ENCODE results near the gene FCAMR. TPM values are rescaled to one million over a fixed set of nuclear protein-coding genes. Genes with fewer than 3 reads are reported as not detected.

The FCAMR gene
- total and polyA plus RNA-seq, 2 experiments from 2014 or later = not detected

DNA sequence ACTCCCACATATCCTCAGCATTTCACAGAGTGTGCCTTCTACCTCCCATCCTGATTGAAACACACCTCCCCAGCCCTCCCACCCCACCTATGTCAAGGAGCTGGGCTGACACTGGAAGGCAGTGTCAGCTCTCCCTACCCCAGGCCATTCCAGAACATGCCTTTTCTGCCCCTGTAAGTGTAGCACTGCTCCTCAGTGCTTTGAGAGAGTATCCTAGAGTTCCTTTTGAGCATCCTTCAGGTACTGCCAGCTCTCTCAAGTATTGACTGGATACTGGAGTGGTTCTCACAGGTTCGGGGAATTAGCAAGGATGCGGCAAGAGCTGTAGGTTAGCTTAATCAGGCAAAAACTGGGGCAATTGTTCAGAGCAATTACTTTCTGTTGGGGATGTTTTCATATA lies 40.5 kb upstream of the FCAMR start:
- H3K4me2 ChIP-seq (ENCODE audit: unreplicated experiment) = no peak overlapping the region
- no peaks in the 10 kb centered on the region for H3K36me3 ChIP-seq (ENCODE audit: low read depth)
- H3F3A ChIP-seq (ENCODE audit: insufficient read depth) = peaks cover 16% of the 10 kb centered on the region
- H3K9me3 ChIP-seq (ENCODE audit: low read depth) = no peaks in the 10 kb centered on the region
- WGBS, 2 experiments (ENCODE audit: low coverage in 1 of 2, low lambda C conversion rate in 2 of 2, missing lambda C conversion rate in 2 of 2) = 96 to 97% methylated on average over 2 of the region's 2 CpGs
- H4K20me1 ChIP-seq (ENCODE audit: insufficient read depth) = no peaks in the 10 kb centered on the region
- TF ChIP-seq EZH2phosphoT487 (IDR thresholded peaks at IDR 0.05; ENCODE audit: insufficient read depth, low read depth) (no peak), EZH2 (IDR thresholded peaks at IDR 0.05; ENCODE audit: insufficient read depth, poor library complexity, severe bottlenecking) (no peak)
- no peak overlapping the region for H3K27ac ChIP-seq
- no peaks in the 10 kb centered on the region for H3K27me3 ChIP-seq (replicated peaks; ENCODE audit: insufficient read depth)
- no peak overlapping the region for H3K9ac ChIP-seq
- H3K4me1 ChIP-seq (ENCODE audit: insufficient read depth) = peaks cover 20% of the 10 kb centered on the region
- no peak for DNase-seq
- no peak overlapping the region for H2AFZ ChIP-seq
- H3K4me3 ChIP-seq = no peak overlapping the region
- no peaks in the 10 kb centered on the region for H3K79me2 ChIP-seq (ENCODE audit: insufficient read depth)
- in situ Hi-C loops (cut with MboI) = no loop called here
- no peaks in the 10 kb centered on the region for H3K9me2 ChIP-seq (ENCODE audit: insufficient read depth)

DNA sequence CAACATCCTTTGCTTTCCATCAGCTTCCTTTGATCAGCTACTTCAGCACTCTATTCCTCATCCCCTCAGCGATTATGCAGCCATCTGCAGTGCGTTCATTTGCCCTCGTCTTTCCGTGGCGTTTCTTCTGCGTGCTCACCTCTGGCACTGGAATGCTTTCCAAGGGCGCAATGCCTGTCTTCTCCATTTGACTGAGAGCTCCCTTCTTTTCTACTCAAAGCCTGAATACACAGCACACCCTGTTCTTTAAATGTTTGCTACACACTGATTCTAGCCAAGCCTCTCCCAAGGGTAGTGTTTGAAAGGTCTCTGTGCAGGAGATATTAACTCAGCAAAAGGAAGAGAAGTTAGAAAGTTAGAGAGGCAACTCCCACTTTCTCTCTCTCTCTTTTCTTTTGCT lies 39.7 kb upstream of the FCAMR start:
- TF ChIP-seq EZH2phosphoT487 (IDR thresholded peaks at IDR 0.05; ENCODE audit: insufficient read depth, low read depth) (no peak), EZH2 (IDR thresholded peaks at IDR 0.05; ENCODE audit: insufficient read depth, poor library complexity, severe bottlenecking) (no peak)
- no peak overlapping the region for H3K4me3 ChIP-seq
- no peak overlapping the region for H3K27ac ChIP-seq
- H3K79me2 ChIP-seq (ENCODE audit: insufficient read depth) = no peaks in the 10 kb centered on the region
- no peak overlapping the region; the same call in 1 of the 2 replicates for H2AFZ ChIP-seq
- no peaks in the 10 kb centered on the region for H3K36me3 ChIP-seq (ENCODE audit: low read depth)
- no peak overlapping the region for H3K4me2 ChIP-seq (ENCODE audit: unreplicated experiment)
- H4K20me1 ChIP-seq (ENCODE audit: insufficient read depth) = no peaks in the 10 kb centered on the region
- 88 to 89% methylated on average over 7 of the region's 7 CpGs for WGBS, 2 experiments (ENCODE audit: low coverage in 1 of 2, low lambda C conversion rate in 2 of 2, missing lambda C conversion rate in 2 of 2)
- DNase-seq = no peak
- no peak overlapping the region for H3K9ac ChIP-seq
- in situ Hi-C loops (cut with MboI) = no loop called here
- H3F3A ChIP-seq (ENCODE audit: insufficient read depth) = peaks cover 16% of the 10 kb centered on the region
- no peaks in the 10 kb centered on the region for H3K9me2 ChIP-seq (ENCODE audit: insufficient read depth)
- H3K9me3 ChIP-seq (ENCODE audit: low read depth) = no peaks in the 10 kb centered on the region
- H3K4me1 ChIP-seq (ENCODE audit: insufficient read depth) = peaks cover 18% of the 10 kb centered on the region
- H3K27me3 ChIP-seq (replicated peaks; ENCODE audit: insufficient read depth) = no peaks in the 10 kb centered on the region

DNA sequence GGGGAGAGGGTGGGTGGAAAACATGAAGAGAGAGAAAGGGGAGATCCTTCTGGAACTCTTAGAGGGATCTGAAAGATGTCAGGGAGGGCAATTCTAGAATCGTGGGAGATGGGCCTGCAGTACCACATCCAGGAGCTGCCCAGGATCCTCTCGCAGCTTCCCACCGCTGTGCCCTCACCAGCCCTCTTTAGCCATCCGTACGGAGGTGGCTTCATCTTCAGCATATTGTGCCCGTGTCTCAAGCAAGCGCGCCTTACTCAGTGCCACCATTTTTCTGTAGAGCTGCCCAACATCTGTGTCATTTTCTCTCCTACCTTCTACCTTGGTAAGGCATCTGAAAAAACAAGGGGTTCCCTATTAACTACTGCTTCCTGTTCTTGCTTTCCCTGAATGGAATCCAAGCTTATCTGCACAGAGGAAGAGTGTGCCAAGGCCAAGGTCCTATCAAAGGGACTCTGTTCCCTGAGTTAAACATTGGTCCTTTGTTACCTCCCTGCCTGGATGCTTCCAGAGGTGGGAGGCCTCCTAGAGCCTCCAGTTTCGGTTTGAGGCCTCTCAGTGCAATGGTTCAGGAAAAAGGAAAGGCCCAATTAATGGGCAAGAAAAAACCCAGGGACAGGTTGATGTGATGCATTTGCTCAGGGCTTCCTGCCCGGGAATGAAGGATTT lies 39.1 kb upstream of the FCAMR start:
- Histone ChIP-seq H3K4me1 (ENCODE audit: insufficient read depth) (peaks cover 22% of the 10 kb centered on the region), H3K27me3 (replicated peaks; ENCODE audit: insufficient read depth) (no peaks in the 10 kb centered on the region), H4K20me1 (ENCODE audit: insufficient read depth) (no peaks in the 10 kb centered on the region), H3K36me3 (ENCODE audit: low read depth) (no peaks in the 10 kb centered on the region), H3K4me3 (no peak overlapping the region), H2AFZ (no peak overlapping the region), H3K27ac (no peak overlapping the region), H3K79me2 (ENCODE audit: insufficient read depth) (no peaks in the 10 kb centered on the region), H3K9me3 (ENCODE audit: low read depth) (no peaks in the 10 kb centered on the region), H3K9ac (no peak overlapping the region), H3K4me2 (ENCODE audit: unreplicated experiment) (no peak overlapping the region), H3K9me2 (ENCODE audit: insufficient read depth) (no peaks in the 10 kb centered on the region), H3F3A (ENCODE audit: insufficient read depth) (peaks cover 16% of the 10 kb centered on the region)
- in situ Hi-C loops (cut with MboI) = no loop called here
- WGBS, 2 experiments (ENCODE audit: low coverage in 1 of 2, low lambda C conversion rate in 2 of 2, missing lambda C conversion rate in 2 of 2) = 92% methylated on average over 10 of the region's 10 CpGs
- DNase-seq = no peak
- TF ChIP-seq EZH2phosphoT487 (IDR thresholded peaks at IDR 0.05; ENCODE audit: insufficient read depth, low read depth) = no peak
- no peak for TF ChIP-seq EZH2 (IDR thresholded peaks at IDR 0.05; ENCODE audit: insufficient read depth, poor library complexity, severe bottlenecking)

DNA sequence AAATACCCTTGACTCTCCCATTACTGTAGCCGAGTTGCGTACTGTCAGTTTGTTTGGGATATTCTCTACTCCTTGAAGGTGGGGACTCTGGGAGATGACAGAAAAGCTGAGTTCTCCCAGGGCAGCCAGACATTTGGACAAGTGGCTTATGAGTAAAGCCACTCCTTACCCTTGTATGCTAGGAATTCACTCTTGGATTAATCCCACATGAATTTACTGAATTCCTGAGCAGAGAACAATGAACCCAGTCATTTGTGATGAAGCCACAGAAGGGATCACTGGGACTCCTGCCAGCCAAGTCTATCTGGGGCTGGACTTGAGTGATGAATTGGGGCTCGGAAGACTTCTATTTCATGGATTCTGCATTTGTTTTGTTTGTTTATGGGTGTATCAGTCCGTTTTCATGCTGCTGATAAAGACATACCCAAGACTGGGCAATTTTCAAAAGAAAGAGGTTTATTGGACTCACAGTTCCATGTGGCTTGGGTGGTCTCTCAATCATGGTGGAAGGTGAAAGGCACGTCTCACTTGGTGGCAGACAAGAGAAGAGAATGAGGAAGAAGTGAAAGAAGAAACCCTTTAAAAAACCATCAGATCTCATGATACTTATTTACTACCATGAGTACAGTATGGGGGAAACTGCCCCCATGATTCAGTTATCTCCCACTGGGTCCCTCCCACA lies 37.2 kb upstream of the FCAMR start:
- peak overlapping the region; percentile 77 for H2AFZ ChIP-seq
- no peaks in the 10 kb centered on the region for H3K79me2 ChIP-seq (ENCODE audit: insufficient read depth)
- peaks cover 22% of the 10 kb centered on the region for H3K4me1 ChIP-seq (ENCODE audit: insufficient read depth)
- H3K27ac ChIP-seq = peak overlapping the region; percentile 78
- peak; percentile 94 for DNase-seq
- H3K27me3 ChIP-seq (replicated peaks; ENCODE audit: insufficient read depth) = no peaks in the 10 kb centered on the region
- no peaks in the 10 kb centered on the region for H3K9me3 ChIP-seq (ENCODE audit: low read depth)
- H3K4me3 ChIP-seq = peak overlapping the region; percentile 45
- no peaks in the 10 kb centered on the region for H4K20me1 ChIP-seq (ENCODE audit: insufficient read depth)
- in situ Hi-C loops (cut with MboI) = no loop called here
- WGBS, 2 experiments (ENCODE audit: low coverage in 1 of 2, low lambda C conversion rate in 2 of 2, missing lambda C conversion rate in 2 of 2) = 9 to 15% methylated on average over 5 of the region's 5 CpGs
- H3K9me2 ChIP-seq (ENCODE audit: insufficient read depth) = no peaks in the 10 kb centered on the region
- peak overlapping the region; percentile 70 for H3K4me2 ChIP-seq (ENCODE audit: unreplicated experiment)
- TF ChIP-seq EZH2phosphoT487 (IDR thresholded peaks at IDR 0.05; ENCODE audit: insufficient read depth, low read depth) = no peak
- TF ChIP-seq EZH2 (IDR thresholded peaks at IDR 0.05; ENCODE audit: insufficient read depth, poor library complexity, severe bottlenecking) = no peak
- peak overlapping the region; percentile 52 for H3K9ac ChIP-seq
- H3F3A ChIP-seq (ENCODE audit: insufficient read depth) = peaks cover 16% of the 10 kb centered on the region
- no peaks in the 10 kb centered on the region for H3K36me3 ChIP-seq (ENCODE audit: low read depth)

All from GM23248 (cell line).